Measurements from ENCODE around the gene CTSO.

GRCh38 chr4:155972098-155972497 is 18.4 kb upstream of the CTSO start:
- TF ChIP-seq GATA3 (IDR thresholded peaks at IDR 0.05; ENCODE audit: low read depth, low read length) (no peak), GATA2 (IDR thresholded peaks at IDR 0.05; ENCODE audit: low read depth, low read length) (no peak)

Measured in SH-SY5Y (cell line).